Measurements from ENCODE around the gene PCDH15. TPM values are rescaled to one million over a fixed set of nuclear protein-coding genes. Genes with fewer than 3 reads are reported as not detected.

Gene PCDH15
- total RNA-seq, 4 donors from 2014 or later, result not detected

DNA sequence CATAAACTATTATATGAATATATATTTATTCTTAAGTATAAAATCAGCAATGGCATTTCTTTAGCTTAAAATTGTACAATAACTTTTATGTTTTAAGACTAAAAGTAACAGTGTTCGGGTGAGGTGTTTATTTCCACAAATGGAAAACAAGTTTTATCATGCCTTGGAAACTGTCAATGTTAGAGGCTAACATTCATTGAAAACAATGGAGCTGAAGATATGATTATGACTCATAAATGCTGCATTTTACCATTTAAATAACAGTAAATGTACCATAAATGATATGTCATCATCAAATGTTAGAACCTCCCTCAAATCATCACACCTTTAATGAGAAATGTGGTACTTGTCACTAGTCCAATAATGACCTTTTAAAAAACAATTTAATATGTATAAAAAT lies 897.3 kb downstream of the PCDH15 start:
- H3K27me3 ChIP-seq, result no peaks in the 10 kb centered on the region
- no peaks in the 10 kb centered on the region for H3K4me1 ChIP-seq
- no peaks in the 10 kb centered on the region for H3K36me3 ChIP-seq
- H3K27ac ChIP-seq, result no peak overlapping the region
- no peak for DNase-seq
- in situ Hi-C loops (cut with MboI; ENCODE audit: low sequenced_read_pairs in 4 of 4), result no loop called here
- no peaks in the 10 kb centered on the region for H3K9me3 ChIP-seq
- intact Hi-C loops (cut with DNase I; ENCODE audit: low total_unique reads), result no loop called here
- TF ChIP-seq POLR2A (IDR thresholded peaks at IDR 0.05), result no peak
- TF ChIP-seq, protein P1, sequence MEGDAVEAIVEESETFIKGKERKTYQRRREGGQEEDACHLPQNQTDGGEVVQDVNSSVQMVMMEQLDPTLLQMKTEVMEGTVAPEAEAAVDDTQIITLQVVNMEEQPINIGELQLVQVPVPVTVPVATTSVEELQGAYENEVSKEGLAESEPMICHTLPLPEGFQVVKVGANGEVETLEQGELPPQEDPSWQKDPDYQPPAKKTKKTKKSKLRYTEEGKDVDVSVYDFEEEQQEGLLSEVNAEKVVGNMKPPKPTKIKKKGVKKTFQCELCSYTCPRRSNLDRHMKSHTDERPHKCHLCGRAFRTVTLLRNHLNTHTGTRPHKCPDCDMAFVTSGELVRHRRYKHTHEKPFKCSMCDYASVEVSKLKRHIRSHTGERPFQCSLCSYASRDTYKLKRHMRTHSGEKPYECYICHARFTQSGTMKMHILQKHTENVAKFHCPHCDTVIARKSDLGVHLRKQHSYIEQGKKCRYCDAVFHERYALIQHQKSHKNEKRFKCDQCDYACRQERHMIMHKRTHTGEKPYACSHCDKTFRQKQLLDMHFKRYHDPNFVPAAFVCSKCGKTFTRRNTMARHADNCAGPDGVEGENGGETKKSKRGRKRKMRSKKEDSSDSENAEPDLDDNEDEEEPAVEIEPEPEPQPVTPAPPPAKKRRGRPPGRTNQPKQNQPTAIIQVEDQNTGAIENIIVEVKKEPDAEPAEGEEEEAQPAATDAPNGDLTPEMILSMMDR (IDR thresholded peaks at IDR 0.05 in 4 of 5, conservative IDR thresholded peaks at IDR 0.05 in 1 of 5), result no peak
- no peak overlapping the region for H3K4me3 ChIP-seq
- no peak for ATAC-seq

DNA sequence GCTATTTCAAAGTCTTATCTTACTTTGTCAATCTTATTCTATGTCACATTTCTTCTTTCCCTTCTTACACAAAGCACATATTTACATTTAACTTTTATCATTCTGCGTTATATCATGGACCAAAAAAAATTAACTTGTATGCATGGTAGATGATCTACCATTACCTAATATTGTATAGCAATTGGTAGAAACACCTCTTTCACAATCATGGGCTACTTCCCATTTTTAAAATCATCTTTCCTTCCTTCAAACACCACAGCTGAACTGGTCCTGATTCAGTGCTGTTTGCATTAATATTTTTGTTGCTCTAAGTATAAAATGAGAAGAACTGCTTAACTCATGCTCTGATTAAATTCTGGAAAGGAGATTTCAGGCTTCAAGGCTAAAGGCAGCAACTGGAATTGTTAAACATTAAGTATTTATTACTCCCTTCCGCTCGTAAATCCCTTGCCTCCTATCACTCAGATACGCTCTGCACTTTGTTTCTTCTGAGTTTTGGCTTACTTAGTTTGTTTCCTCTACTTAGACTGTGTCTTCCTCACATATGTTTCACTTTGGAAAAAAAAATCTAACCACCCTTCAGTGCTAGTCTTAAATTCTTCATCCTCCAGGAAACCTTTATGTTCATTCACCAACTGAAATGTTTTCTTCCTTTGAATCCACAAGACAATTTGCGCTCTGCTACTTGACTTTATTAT lies 901.4 kb downstream of the PCDH15 start:
- ATAC-seq (no peak), DNase-seq (no peak)
- no peaks in the 10 kb centered on the region for H3K27me3 ChIP-seq
- H3K4me3 ChIP-seq, result no peak overlapping the region
- in situ Hi-C loops (cut with MboI; ENCODE audit: low sequenced_read_pairs in 4 of 4), result no loop called here
- H3K9me3 ChIP-seq, result no peaks in the 10 kb centered on the region
- intact Hi-C loops (cut with DNase I; ENCODE audit: low total_unique reads), result no loop called here
- no peaks in the 10 kb centered on the region for H3K36me3 ChIP-seq
- H3K4me1 ChIP-seq, result no peaks in the 10 kb centered on the region
- TF ChIP-seq, protein P1 (IDR thresholded peaks at IDR 0.05 in 4 of 5, conservative IDR thresholded peaks at IDR 0.05 in 1 of 5), result no peak
- no peak for TF ChIP-seq POLR2A (IDR thresholded peaks at IDR 0.05)
- H3K27ac ChIP-seq, result no peak overlapping the region

DNA sequence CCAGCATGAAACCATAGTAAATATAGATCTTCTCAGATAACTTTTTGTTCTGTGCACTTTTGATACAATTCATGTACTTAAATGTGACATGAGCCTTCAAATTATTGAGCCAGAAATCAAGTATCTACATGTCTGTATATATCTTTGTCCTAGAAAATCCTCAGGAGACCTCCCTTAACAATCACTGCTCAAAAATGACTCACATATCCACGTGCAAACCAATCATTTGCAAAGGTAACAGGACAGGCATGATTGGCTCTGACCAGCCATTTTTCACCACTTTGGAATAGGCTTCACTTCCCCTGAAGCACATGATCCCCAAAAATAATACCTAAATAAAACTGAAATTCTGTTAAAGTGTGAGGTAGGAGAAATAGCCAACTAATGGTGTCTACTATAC lies 902.5 kb downstream of the PCDH15 start:
- H3K9me3 ChIP-seq, result no peaks in the 10 kb centered on the region
- TF ChIP-seq, protein P1 (IDR thresholded peaks at IDR 0.05 in 4 of 5, conservative IDR thresholded peaks at IDR 0.05 in 1 of 5), result no peak
- TF ChIP-seq POLR2A (IDR thresholded peaks at IDR 0.05), result no peak
- intact Hi-C loops (cut with DNase I; ENCODE audit: low total_unique reads), result no loop called here
- H3K36me3 ChIP-seq, result no peaks in the 10 kb centered on the region
- no peaks in the 10 kb centered on the region for H3K4me1 ChIP-seq
- no peak overlapping the region for H3K4me3 ChIP-seq
- DNase-seq (no peak), ATAC-seq (no peak)
- no peak overlapping the region for H3K27ac ChIP-seq
- H3K27me3 ChIP-seq, result no peaks in the 10 kb centered on the region
- in situ Hi-C loops (cut with MboI; ENCODE audit: low sequenced_read_pairs in 4 of 4), result no loop called here

DNA sequence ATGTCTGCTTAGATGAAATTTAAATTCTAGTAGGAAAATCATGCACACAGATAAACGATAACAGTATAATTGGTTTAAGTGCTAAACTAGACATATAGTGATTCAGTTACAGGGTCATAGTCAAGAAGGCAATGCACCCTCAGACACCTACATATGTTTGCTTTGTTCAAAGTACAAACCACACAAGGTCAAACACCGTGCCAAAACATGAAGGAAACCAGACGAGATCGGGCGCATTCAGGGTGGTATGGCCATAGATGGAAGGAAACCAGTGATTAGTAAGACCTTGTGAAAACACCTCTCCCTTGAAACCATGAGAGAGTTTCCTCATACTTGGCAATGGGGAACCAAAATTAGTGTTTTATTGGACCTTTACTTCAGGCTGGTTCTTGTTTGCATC lies 906.9 kb downstream of the PCDH15 start:
- in situ Hi-C loops (cut with MboI; ENCODE audit: low sequenced_read_pairs in 4 of 4), result no loop called here
- no peak for DNase-seq
- Histone ChIP-seq H3K4me1 (no peaks in the 10 kb centered on the region), H3K36me3 (no peaks in the 10 kb centered on the region), H3K9me3 (no peaks in the 10 kb centered on the region), H3K27ac (no peak overlapping the region), H3K27me3 (no peaks in the 10 kb centered on the region), H3K4me3 (no peak overlapping the region)
- intact Hi-C loops (cut with DNase I; ENCODE audit: low total_unique reads), result no loop called here
- no peak for ATAC-seq
- TF ChIP-seq, protein P1 (IDR thresholded peaks at IDR 0.05 in 4 of 5, conservative IDR thresholded peaks at IDR 0.05 in 1 of 5), result no peak
- no peak for TF ChIP-seq POLR2A (IDR thresholded peaks at IDR 0.05)

DNA sequence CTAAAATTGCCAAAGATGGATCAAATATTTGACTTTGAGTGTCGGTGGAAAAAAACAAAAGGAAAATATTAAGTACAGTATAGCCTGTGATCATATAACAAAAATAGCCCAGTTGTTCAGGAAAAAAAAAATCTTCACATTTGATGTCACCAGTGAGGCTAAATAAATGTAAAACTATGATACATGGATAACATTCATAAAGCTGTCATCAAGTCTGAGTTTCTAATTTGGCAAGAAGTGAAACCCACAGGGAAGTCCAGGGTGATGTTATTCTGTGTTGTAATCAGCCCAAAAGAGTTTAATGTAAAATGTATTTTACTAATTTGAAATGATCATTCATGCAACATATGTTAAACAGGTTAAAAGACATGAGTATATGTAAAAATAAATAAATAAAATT lies 908.0 kb downstream of the PCDH15 start:
- Histone ChIP-seq H3K4me1 (no peaks in the 10 kb centered on the region), H3K4me3 (no peak overlapping the region), H3K27ac (no peak overlapping the region), H3K9me3 (no peaks in the 10 kb centered on the region), H3K36me3 (no peaks in the 10 kb centered on the region), H3K27me3 (no peaks in the 10 kb centered on the region)
- in situ Hi-C loops (cut with MboI; ENCODE audit: low sequenced_read_pairs in 4 of 4) (no loop called here), intact Hi-C loops (cut with DNase I; ENCODE audit: low total_unique reads) (no loop called here)
- ATAC-seq (no peak), DNase-seq (no peak)
- TF ChIP-seq, protein P1 (IDR thresholded peaks at IDR 0.05 in 4 of 5, conservative IDR thresholded peaks at IDR 0.05 in 1 of 5), result no peak
- TF ChIP-seq POLR2A (IDR thresholded peaks at IDR 0.05), result no peak
